HG02973 (cell line): ENCODE data around the gene UQCC5.

Experiments used
- ATAC-seq: cut with Tn5 transposase; IDR thresholded peaks from one replicate; pipeline ENCODE4 v1.9.1; 2021; ENCODE audit warnings: moderate library complexity; ENCODE audit not compliant: unreplicated experiment

The UQCC5 gene

GRCh38 chr3:52503788-52504424 lies 32.5 kb upstream of the UQCC5 start:
- ATAC-seq: no peak

GRCh38 chr3:52504977-52505376 lies 31.4 kb upstream of the UQCC5 start:
- no peak for ATAC-seq

- no peak for ATAC-seq
These were observed 30.0 kb upstream of the UQCC5 start for GRCh38 chr3:52506266-52506966.

GRCh38 chr3:52507359-52507758 lies 29.0 kb upstream of the UQCC5 start:
- ATAC-seq: no peak

- ATAC-seq: no peak
These were observed 26.6 kb upstream of the UQCC5 start for GRCh38 chr3:52509753-52510328.

- no peak for ATAC-seq
These were observed 24.9 kb upstream of the UQCC5 start for GRCh38 chr3:52511509-52511908.

GRCh38 chr3:52512105-52512504 lies 24.3 kb upstream of the UQCC5 start:
- no peak for ATAC-seq

- ATAC-seq: no peak
These were observed 23.7 kb upstream of the UQCC5 start for GRCh38 chr3:52512727-52513126.

- no peak for ATAC-seq
These were observed 23.1 kb upstream of the UQCC5 start for GRCh38 chr3:52513281-52513680.

GRCh38 chr3:52514576-52514975 lies 21.8 kb upstream of the UQCC5 start:
- ATAC-seq: no peak

GRCh38 chr3:52515192-52515591 lies 21.2 kb upstream of the UQCC5 start:
- ATAC-seq: no peak

- ATAC-seq: no peak
These were observed 19.8 kb upstream of the UQCC5 start for GRCh38 chr3:52516509-52517195.

- ATAC-seq: no peak
These were observed 18.3 kb upstream of the UQCC5 start for GRCh38 chr3:52517796-52518722.

GRCh38 chr3:52518723-52519444 lies 17.5 kb upstream of the UQCC5 start:
- no peak for ATAC-seq

GRCh38 chr3:52519445-52520140 lies 16.8 kb upstream of the UQCC5 start:
- no peak for ATAC-seq

- no peak for ATAC-seq
These were observed 16.2 kb upstream of the UQCC5 start for GRCh38 chr3:52520141-52520667.

- ATAC-seq: no peak
These were observed 15.5 kb upstream of the UQCC5 start for GRCh38 chr3:52520716-52521487.

- no peak for ATAC-seq
These were observed 14.9 kb upstream of the UQCC5 start for GRCh38 chr3:52521488-52521824.
